ENCODE results near the gene DLG2.

DLG2 gene

DNA sequence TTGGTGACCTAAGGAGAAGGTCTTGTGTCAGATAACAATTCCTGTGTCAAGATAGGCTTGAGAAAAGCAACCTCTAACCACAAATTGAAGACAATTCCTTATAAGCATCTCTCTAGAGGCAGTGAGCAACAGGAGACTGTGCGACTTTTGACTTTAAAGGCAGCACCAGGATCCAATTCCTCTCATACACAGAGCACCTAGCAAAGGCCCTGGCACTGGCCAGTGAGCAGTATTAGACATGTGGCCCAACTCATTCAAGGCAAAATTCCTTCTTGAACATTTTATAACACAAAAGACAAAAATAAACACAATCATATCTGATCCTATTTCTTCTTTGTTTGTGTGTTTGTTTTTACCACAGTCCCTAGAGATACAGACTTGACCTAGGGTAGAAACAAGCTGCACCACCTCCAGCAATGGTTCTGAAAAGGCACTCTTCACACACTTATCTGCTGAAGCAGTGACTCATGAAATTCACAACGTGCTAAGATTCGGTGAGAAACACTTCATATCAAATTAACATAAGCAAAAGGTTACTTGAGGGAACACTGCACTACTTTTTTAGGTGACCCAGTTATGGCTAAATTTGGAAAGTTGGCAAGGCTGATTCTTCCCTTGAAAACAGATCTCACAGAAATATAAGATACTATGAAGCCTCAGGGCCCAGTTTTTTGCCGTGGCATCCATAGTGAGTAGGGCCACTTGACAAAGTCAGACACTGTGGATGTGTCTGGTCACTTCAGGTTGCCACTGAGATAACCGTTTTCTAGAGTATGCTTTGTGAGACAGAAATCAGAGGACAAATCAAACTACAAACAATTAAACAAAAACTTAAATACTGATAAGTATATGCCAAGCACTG, 1018.9 kb downstream of the DLG2 start:
- no peaks in the 10 kb centered on the region for H4K20me1 ChIP-seq (ENCODE audit: insufficient read depth, low read length)
- H3K9me2 ChIP-seq (replicated peaks; ENCODE audit: insufficient read depth, low read length) = no peaks in the 10 kb centered on the region
- H3K9ac ChIP-seq (ENCODE audit: low read length) = no peak overlapping the region
- no peaks in the 10 kb centered on the region for H3K4me1 ChIP-seq (ENCODE audit: low read length)
- H3K27me3 ChIP-seq (replicated peaks; ENCODE audit: insufficient read depth, low read length) = no peaks in the 10 kb centered on the region
- no peak overlapping the region for H3K4me2 ChIP-seq (ENCODE audit: low read depth, low read length)
- no peaks in the 10 kb centered on the region for H3F3A ChIP-seq (ENCODE audit: insufficient read depth, low read length)
- H3K36me3 ChIP-seq (replicated peaks; ENCODE audit: insufficient read depth, low read length) = no peaks in the 10 kb centered on the region
- no peaks in the 10 kb centered on the region for H3K9me3 ChIP-seq (replicated peaks; ENCODE audit: insufficient read depth, low read length)
- H3K4me3 ChIP-seq (ENCODE audit: low read length) = no peak overlapping the region
- no peak for DNase-seq
- no peak for TF ChIP-seq EZH2 (optimal IDR thresholded peaks at IDR 0.05; ENCODE audit: low read depth, low read length)
- no peak for TF ChIP-seq EZH2phosphoT487 (IDR thresholded peaks at IDR 0.05; ENCODE audit: low read length)
- TF ChIP-seq, protein P1, sequence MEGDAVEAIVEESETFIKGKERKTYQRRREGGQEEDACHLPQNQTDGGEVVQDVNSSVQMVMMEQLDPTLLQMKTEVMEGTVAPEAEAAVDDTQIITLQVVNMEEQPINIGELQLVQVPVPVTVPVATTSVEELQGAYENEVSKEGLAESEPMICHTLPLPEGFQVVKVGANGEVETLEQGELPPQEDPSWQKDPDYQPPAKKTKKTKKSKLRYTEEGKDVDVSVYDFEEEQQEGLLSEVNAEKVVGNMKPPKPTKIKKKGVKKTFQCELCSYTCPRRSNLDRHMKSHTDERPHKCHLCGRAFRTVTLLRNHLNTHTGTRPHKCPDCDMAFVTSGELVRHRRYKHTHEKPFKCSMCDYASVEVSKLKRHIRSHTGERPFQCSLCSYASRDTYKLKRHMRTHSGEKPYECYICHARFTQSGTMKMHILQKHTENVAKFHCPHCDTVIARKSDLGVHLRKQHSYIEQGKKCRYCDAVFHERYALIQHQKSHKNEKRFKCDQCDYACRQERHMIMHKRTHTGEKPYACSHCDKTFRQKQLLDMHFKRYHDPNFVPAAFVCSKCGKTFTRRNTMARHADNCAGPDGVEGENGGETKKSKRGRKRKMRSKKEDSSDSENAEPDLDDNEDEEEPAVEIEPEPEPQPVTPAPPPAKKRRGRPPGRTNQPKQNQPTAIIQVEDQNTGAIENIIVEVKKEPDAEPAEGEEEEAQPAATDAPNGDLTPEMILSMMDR (IDR thresholded peaks at IDR 0.05; ENCODE audit: low read length) = no peak
- no peak overlapping the region for H2AFZ ChIP-seq (ENCODE audit: low read length)
- H3K27ac ChIP-seq (ENCODE audit: low read length) = no peak overlapping the region
- H3K79me2 ChIP-seq (ENCODE audit: low read length) = no peaks in the 10 kb centered on the region

GRCh38 chr11:84594602-84595001, 1032.5 kb downstream of the DLG2 start:
- TF ChIP-seq, protein P1 (IDR thresholded peaks at IDR 0.05; ENCODE audit: low read length) = no peak
- TF ChIP-seq EZH2phosphoT487 (IDR thresholded peaks at IDR 0.05; ENCODE audit: low read length) = no peak
- no peak for TF ChIP-seq EZH2 (optimal IDR thresholded peaks at IDR 0.05; ENCODE audit: low read depth, low read length)
- Histone ChIP-seq H3K4me2 (ENCODE audit: low read depth, low read length) (no peak overlapping the region), H3K36me3 (replicated peaks; ENCODE audit: insufficient read depth, low read length) (no peaks in the 10 kb centered on the region), H4K20me1 (ENCODE audit: insufficient read depth, low read length) (no peaks in the 10 kb centered on the region), H3K79me2 (ENCODE audit: low read length) (no peaks in the 10 kb centered on the region), H3K9ac (ENCODE audit: low read length) (no peak overlapping the region), H3F3A (ENCODE audit: insufficient read depth, low read length) (no peaks in the 10 kb centered on the region), H3K27me3 (replicated peaks; ENCODE audit: insufficient read depth, low read length) (no peaks in the 10 kb centered on the region), H3K4me1 (ENCODE audit: low read length) (no peaks in the 10 kb centered on the region), H3K27ac (ENCODE audit: low read length) (no peak overlapping the region), H2AFZ (ENCODE audit: low read length) (no peak overlapping the region), H3K9me3 (replicated peaks; ENCODE audit: insufficient read depth, low read length) (no peaks in the 10 kb centered on the region), H3K4me3 (ENCODE audit: low read length) (no peak overlapping the region), H3K9me2 (replicated peaks; ENCODE audit: insufficient read depth, low read length) (no peaks in the 10 kb centered on the region)
- no peak for DNase-seq

GRCh38 chr11:84590106-84590505, 1037.0 kb downstream of the DLG2 start:
- DNase-seq = no peak
- Histone ChIP-seq H3K4me1 (ENCODE audit: low read length) (no peaks in the 10 kb centered on the region), H3K79me2 (ENCODE audit: low read length) (no peaks in the 10 kb centered on the region), H2AFZ (ENCODE audit: low read length) (no peak overlapping the region), H3F3A (ENCODE audit: insufficient read depth, low read length) (no peaks in the 10 kb centered on the region), H3K4me3 (ENCODE audit: low read length) (no peak overlapping the region), H3K9me3 (replicated peaks; ENCODE audit: insufficient read depth, low read length) (no peaks in the 10 kb centered on the region), H3K36me3 (replicated peaks; ENCODE audit: insufficient read depth, low read length) (no peaks in the 10 kb centered on the region), H3K4me2 (ENCODE audit: low read depth, low read length) (no peak overlapping the region), H3K9ac (ENCODE audit: low read length) (no peak overlapping the region), H3K9me2 (replicated peaks; ENCODE audit: insufficient read depth, low read length) (no peaks in the 10 kb centered on the region), H3K27me3 (replicated peaks; ENCODE audit: insufficient read depth, low read length) (no peaks in the 10 kb centered on the region), H4K20me1 (ENCODE audit: insufficient read depth, low read length) (no peaks in the 10 kb centered on the region), H3K27ac (ENCODE audit: low read length) (no peak overlapping the region)
- TF ChIP-seq EZH2phosphoT487 (IDR thresholded peaks at IDR 0.05; ENCODE audit: low read length) = no peak
- TF ChIP-seq, protein P1 (IDR thresholded peaks at IDR 0.05; ENCODE audit: low read length) = no peak
- no peak for TF ChIP-seq EZH2 (optimal IDR thresholded peaks at IDR 0.05; ENCODE audit: low read depth, low read length)

Data from MM.1S (cell line).